HG03196 (cell line): ENCODE measurements around the gene ERBIN.
"Not testable (repeated sequence)": the region's sequence is repeated elsewhere in the genome, so short reads cannot be mapped to it uniquely, and the experiment has no call there.

Experiments
- ATAC-seq: cut with Tn5 transposase; IDR thresholded peaks from one replicate; pipeline ENCODE4 v1.9.1; 2021; ENCODE audit not compliant: unreplicated experiment

The ERBIN gene

DNA sequence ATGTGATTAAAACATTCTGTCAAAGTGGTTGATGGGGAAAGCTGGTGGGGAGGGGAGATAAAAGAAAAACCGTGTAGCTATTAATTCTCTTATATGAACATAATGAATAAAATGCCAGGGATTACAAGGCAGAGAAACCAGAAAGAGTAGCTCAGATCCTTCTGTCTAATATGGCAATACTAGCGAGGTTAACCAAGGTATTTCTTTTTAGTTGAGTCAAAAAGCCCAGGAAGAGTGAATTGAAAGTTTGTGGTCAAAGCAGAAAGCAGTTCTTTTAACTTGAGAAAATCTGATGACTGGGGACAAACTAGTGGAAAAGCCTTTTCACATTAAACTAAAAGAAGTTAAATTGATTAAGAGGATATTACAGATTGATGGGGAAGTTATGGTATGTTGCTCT lies 76.0 kb downstream of the ERBIN start:
- no peak for ATAC-seq

DNA sequence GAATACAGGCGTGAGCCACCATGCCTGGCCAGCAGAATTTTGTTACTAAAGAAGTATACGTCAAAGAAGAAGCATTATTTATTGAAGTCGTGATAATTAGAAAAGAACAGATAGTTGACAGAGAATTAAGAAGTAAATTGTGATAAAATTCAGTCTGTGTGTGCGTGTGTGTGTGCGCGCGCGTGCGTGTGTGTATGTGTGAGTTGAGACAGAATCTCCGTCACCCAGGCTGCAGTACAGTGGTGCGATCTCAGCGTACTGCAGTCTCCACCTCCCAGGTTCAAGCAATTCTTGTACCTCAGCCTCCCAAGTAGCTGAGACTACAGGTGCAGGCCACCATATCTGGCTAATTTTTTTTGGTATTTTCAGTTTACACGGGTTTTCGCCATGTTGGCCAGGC lies 77.8 kb downstream of the ERBIN start:
- ATAC-seq, result no peak

DNA sequence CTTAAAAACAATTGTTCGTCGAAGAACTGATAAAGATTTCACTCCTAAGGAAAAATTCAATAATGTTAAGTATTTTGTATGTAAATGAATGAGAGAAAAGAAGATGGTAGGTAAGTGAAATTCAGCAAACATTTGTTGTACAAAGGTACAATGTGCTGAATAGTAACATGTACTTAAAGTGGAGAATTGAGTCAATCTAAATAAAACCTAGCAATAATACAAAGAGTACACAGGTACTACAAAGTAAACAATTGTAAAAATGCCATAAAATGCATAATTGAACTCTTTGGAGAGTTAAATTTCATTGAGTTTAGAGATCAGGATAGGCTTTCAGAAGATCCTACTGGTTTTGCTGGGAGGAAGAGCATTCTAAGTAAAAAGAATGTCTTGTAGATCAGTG lies 82.9 kb downstream of the ERBIN start:
- no peak for ATAC-seq

GRCh38 chr5:66010476-66010875 lies 84.1 kb downstream of the ERBIN start:
- ATAC-seq, result no peak

GRCh38 chr5:66012271-66012670 lies 85.9 kb downstream of the ERBIN start:
- ATAC-seq, result no peak

DNA sequence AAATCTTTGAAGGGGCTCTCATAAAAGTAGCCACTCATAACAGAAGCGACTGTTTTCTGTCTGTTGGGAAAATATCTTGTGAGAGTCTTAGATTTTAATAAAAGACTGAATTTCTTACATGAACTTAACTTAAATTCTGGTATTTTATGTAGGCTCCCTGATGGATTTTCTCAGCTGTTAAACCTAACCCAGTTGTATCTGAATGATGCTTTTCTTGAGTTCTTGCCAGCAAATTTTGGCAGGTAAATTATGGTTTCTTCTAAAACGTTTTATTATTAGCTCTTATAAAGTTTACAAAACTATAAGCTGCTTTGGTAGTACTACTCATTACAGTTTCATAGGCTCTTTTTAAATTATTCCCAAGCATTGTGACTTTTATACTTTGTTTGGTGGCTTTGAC lies 87.0 kb downstream of the ERBIN start:
- no peak for ATAC-seq

GRCh38 chr5:66013906-66014305 lies 87.5 kb downstream of the ERBIN start:
- no peak for ATAC-seq

DNA sequence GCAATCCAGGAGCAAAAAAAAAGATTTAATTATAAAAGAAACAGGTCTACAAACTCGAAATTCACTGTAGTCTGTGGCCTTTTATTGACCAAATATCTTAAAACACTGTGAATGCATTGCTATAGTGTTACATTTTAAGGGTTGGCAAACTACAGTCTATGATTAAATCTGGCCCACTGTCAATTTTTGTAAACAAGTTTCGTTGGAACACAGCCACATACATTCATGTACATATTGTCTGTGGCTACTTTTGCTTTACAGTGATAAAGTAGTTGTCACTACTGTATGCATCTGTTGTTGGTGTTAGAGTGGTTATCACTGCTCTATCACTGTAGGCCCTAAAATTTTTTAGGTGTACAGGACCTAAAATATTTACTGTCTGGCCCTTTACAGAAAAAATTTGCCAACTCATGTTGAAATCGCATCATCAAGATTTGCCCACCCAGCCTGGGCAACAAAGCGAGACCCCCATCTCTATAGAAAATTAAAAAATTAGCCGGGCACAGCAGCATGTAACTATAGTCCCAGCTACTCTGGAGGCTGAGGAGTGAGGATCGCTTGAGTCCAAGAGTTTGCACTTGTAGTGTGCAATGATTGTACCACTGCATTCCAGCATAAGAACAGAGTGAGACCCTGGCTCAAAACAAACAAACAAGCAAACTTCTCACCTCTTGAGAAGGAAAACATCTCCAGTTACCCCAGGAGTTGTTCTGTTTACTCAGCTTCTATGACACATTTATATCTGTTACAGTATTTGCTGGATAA lies 89.0 kb downstream of the ERBIN start:
- ATAC-seq, result no peak

DNA sequence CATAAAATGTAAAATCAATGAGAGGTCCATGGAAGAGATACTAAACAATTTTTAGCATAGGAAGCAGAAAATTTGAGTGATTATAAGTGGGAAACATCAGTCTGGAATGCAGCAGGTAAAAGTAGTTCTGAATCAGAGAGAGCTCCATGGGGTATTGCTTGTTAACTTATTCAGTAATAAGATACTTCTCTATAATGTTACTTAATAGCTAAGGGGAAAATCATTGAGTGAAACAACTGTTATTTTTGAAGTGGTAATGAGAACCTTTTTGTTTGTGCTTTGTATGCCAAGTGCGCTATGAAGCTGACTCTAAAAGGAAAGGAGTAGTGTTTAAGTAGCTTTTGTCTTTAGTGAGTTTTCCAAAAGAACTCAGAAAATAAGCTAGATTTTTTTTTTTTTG lies 95.2 kb downstream of the ERBIN start:
- no peak for ATAC-seq

- ATAC-seq, result no peak
Observed at GRCh38 chr5:66039296-66039695, 112.9 kb downstream of the ERBIN start.

DNA sequence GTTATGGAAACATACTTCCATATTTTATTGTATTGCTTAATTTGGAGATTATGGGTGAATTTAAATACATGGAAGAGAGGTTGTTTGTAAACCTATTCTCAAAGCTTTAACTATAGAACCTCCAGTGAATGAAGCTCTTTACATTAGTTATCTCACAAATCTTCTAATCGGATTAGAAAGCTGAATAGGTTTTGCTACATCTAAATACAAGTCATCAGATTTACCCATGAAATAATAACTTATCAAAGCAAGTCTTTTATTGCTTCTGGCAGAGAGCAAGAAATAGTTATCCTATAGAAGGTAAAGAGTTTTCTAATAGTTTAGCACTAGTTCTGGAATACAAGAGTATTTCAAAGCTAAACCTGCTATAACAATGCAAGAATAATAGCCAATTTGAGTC lies 113.3 kb downstream of the ERBIN start:
- ATAC-seq, result no peak

GRCh38 chr5:66041627-66042026 lies 115.3 kb downstream of the ERBIN start:
- ATAC-seq, result no peak

GRCh38 chr5:66057239-66057638 lies 130.9 kb downstream of the ERBIN start:
- ATAC-seq, result no peak

GRCh38 chr5:66061320-66061719 lies 134.9 kb downstream of the ERBIN start:
- ATAC-seq, result not testable (repeated sequence)

GRCh38 chr5:66063061-66063460 lies 136.7 kb downstream of the ERBIN start:
- ATAC-seq, result not testable (repeated sequence)

GRCh38 chr5:66066826-66067225 lies 140.5 kb downstream of the ERBIN start:
- no peak for ATAC-seq

GRCh38 chr5:66072031-66072430 lies 145.7 kb downstream of the ERBIN start:
- ATAC-seq, result no peak

DNA sequence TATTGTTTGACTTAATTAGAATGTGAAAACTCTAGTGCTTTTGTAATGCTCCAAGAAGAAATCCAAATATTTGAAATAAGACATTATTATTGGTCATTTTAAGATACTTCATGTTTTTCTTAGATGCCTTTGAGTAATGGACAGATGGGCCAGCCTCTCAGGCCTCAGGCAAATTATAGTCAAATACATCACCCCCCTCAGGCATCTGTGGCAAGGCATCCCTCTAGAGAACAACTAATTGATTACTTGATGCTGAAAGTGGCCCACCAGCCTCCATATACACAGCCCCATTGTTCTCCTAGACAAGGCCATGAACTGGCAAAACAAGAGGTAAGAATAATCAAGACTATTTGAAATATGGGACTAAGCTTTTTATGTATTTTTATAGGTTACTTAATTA lies 148.5 kb downstream of the ERBIN start:
- no peak for ATAC-seq

DNA sequence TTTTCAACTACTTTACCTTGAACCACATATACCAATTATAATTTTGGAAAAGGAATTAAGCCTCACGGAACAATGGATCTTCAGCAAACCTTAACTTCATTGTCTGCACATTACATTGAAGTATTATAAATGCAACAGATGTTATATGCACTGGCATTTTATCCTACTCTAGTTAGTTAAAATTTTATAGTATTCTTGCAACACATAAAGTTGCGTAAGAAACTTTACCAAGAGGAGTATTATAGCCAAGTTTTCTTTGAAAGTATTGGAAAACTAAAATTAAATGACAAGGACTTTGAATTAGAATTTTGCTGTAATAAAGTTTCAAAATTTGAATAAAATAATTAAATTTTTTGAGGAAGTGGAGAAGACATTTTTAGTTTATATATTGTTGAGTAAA lies 154.3 kb downstream of the ERBIN start:
- ATAC-seq, result no peak

GRCh38 chr5:66089384-66089783 lies 163.0 kb downstream of the ERBIN start:
- ATAC-seq, result no peak

GRCh38 chr5:66100851-66101250 lies 174.5 kb downstream of the ERBIN start:
- ATAC-seq, result no peak

GRCh38 chr5:66113160-66113559 lies 186.8 kb downstream of the ERBIN start:
- ATAC-seq, result no peak

- no peak for ATAC-seq
Observed at GRCh38 chr5:66118304-66118703, 191.9 kb downstream of the ERBIN start.
